Measurements from ENCODE around the gene NR1I3.

DNA sequence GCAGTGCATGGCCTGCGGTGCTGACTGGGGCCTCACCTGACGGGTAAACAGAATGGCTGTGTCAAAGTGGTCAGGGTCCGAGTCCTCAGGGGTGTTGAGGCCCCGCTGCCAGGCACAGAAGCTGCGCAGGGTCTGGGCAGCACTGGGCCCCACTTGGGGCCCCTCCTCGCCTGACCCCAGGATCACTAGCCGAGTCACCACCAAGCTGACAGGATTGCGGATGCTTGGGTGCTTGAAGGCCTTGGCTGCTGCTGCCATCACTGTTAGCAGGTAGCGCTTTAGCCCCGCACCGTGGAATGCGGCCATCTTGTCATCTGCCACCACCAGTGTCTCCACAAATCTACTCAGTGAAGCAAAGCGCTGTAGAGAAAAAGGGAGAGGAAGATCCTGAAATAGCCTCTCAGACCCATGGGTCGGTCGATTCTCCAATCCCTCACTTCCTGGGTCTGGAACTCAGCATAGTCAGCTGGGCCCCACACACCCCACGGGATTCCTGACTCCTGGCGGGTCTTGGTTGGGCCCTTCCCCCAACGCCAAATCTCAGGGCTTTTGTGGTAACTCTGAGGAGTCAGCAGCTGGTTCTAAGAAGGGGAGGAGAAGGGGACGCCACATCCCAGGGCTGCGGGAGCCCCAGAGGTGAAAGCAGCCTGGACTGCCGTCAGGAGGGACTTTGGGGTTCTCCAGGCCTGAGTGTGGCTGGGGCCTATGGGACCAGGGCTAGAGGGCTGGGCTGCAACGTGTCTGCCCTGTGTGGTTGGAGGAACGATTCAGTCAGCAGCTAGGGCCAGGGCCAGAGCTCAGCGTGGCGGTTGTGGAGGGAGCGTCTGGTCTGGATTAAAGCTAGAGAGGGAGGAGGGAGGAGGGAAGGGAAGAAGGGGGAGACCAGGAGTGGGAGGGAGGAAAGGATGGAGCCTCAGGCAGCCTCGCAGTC, 41.2 kb downstream of the NR1I3 start:
- TF ChIP-seq, protein P1, sequence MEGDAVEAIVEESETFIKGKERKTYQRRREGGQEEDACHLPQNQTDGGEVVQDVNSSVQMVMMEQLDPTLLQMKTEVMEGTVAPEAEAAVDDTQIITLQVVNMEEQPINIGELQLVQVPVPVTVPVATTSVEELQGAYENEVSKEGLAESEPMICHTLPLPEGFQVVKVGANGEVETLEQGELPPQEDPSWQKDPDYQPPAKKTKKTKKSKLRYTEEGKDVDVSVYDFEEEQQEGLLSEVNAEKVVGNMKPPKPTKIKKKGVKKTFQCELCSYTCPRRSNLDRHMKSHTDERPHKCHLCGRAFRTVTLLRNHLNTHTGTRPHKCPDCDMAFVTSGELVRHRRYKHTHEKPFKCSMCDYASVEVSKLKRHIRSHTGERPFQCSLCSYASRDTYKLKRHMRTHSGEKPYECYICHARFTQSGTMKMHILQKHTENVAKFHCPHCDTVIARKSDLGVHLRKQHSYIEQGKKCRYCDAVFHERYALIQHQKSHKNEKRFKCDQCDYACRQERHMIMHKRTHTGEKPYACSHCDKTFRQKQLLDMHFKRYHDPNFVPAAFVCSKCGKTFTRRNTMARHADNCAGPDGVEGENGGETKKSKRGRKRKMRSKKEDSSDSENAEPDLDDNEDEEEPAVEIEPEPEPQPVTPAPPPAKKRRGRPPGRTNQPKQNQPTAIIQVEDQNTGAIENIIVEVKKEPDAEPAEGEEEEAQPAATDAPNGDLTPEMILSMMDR (IDR thresholded peaks at IDR 0.05 in 4 of 5, conservative IDR thresholded peaks at IDR 0.05 in 1 of 5): no peak
- no peak for TF ChIP-seq POLR2A (IDR thresholded peaks at IDR 0.05)

Data from gastrocnemius medialis (tissue), 4 donors.